Hepatocyte (in vitro differentiated cells): ENCODE data around the gene RAI1. TPM values are rescaled to one million over a fixed set of nuclear protein-coding genes. Genes with fewer than 3 reads are reported as not detected.

ENCODE experiments used
- DNase-seq: peaks from one replicate; pipeline ENCODE4 v3.0.0-alpha.2; 2016; ENCODE audit warnings: low spot score
- H2AFZ ChIP-seq: fragments of 200-600 bp; sonication (generic); 2 replicates; pipeline ENCODE4 v1.6.0; 2016; ENCODE audit warnings: antibody characterized with exemption, mild to moderate bottlenecking
- H3K27ac ChIP-seq: fragments of 200-600 bp; sonication (generic); 2 replicates; pipeline ENCODE4 v1.5.1; 2016; ENCODE audit warnings: mild to moderate bottlenecking
- H3K27me3 ChIP-seq: fragments of 200-600 bp; sonication (generic); 2 replicates; pipeline ENCODE4 v1.6.1; 2016
- H3K36me3 ChIP-seq: fragments of 200-600 bp; sonication (generic); replicated peaks from 2 replicates; pipeline ENCODE4 v1.5.1; 2016; ENCODE audit warnings: low read depth; ENCODE audit not compliant: insufficient read depth
- H3K4me1 ChIP-seq: fragments of 200-600 bp; sonication (generic); 2 replicates; pipeline ENCODE4 v1.5.1; 2016; ENCODE audit warnings: mild to moderate bottlenecking, moderate library complexity; ENCODE audit not compliant: insufficient read depth
- H3K4me2 ChIP-seq: fragments of 200-600 bp; sonication (generic); 2 replicates; pipeline ENCODE4 v1.6.0; 2016
- H3K4me3 ChIP-seq: fragments of 200-600 bp; sonication (generic); 2 replicates; pipeline ENCODE4 v1.5.1; 2016; ENCODE audit warnings: mild to moderate bottlenecking
- H3K79me2 ChIP-seq: fragments of 200-600 bp; sonication (generic); 2 replicates; pipeline ENCODE4 v1.6.0; 2017; ENCODE audit warnings: mild to moderate bottlenecking
- H3K9me2 ChIP-seq: fragments of 200-600 bp; sonication (generic); replicated peaks from 2 replicates; pipeline ENCODE4 v1.6.0; 2017; ENCODE audit warnings: mild to moderate bottlenecking; ENCODE audit not compliant: insufficient read depth
- H3K9me3 ChIP-seq: fragments of 200-600 bp; sonication (generic); 2 replicates; pipeline ENCODE4 v1.5.1; 2016; ENCODE audit warnings: low read depth, mild to moderate bottlenecking
- H4K20me1 ChIP-seq: fragments of 200-600 bp; sonication (generic); 2 replicates; pipeline ENCODE4 v1.6.0; 2016; ENCODE audit warnings: mild to moderate bottlenecking; ENCODE audit not compliant: insufficient read depth, poor library complexity, severe bottlenecking
- EZH2 ChIP-seq: fragments of 200-600 bp; sonication (generic); IDR thresholded peaks from 2 replicates; pipeline ENCODE4 v1.6.1; 2016; ENCODE audit warnings: antibody characterized with exemption, mild to moderate bottlenecking, borderline replicate concordance
- EZH2phosphoT487 ChIP-seq: fragments of 200-600 bp; sonication (generic); IDR thresholded peaks from one replicate; pipeline ENCODE4 v1.6.1; 2018; ENCODE audit warnings: antibody characterized with exemption, mild to moderate bottlenecking, low read depth, moderate library complexity; ENCODE audit not compliant: unreplicated experiment, severe bottlenecking
- WGBS: methylation state at CpG from one replicate; pipeline ENCODE4 v1.1.6; 2016; ENCODE audit warnings: low lambda C conversion rate; ENCODE audit errors: missing lambda C conversion rate; 5-methylcytosine and 5-hydroxymethylcytosine counted together
- polyA plus RNA-seq: library from polyadenylated mRNA; unstranded; fragments of >200 nt; fragmentation: Nextera tagmentation; extraction: Ambion mirVana; gene quantifications from 2 replicates; pipeline ENCODE4 v1.2.1, GENCODE V29; 2016
- total RNA-seq: library from RNA; depleted of rRNA; stranded (reverse); fragments of >200 nt; gene quantifications from 2 replicates; pipeline ENCODE4 v1.2.3, GENCODE V29; 2014
- TF ChIP-seq, protein P1 (sequence below): fragments of 200-600 bp; sonication (generic); IDR thresholded peaks from 2 replicates; pipeline ENCODE4 v1.5.1; 2016; ENCODE audit warnings: antibody characterized with exemption, mild to moderate bottlenecking; ENCODE audit not compliant: poor library complexity

RAI1 gene
- total and polyA plus RNA-seq, 2 experiments from 2014 or later: 20.2 to 23.8 TPM

DNA sequence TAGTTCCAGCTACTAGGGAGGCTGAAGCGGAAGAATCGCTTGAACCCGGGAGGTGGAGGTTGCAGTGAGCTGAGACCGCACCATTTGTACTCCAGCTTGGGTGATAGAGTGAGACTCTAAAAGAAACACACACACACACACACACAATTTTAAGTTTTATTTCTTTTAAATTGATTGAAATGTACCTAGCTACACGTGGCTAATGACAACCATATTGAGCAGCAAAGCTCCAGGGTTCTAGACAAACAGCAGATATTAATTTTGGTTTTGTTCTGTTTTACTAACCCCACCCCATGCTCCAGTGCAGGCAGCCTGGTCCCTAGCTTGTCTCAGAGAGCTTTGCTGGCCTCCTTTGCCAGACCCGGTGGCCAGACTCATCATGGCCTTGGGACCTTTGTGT is 16.0 kb upstream of the RAI1 start:
- Histone ChIP-seq H4K20me1 (no peaks in the 10 kb centered on the region), H3K27ac (no peak overlapping the region), H3K27me3 (no peaks in the 10 kb centered on the region), H3K9me3 (no peaks in the 10 kb centered on the region), H3K4me2 (no peak overlapping the region), H3K4me3 (no peak overlapping the region), H2AFZ (no peak overlapping the region), H3K9me2 (no peaks in the 10 kb centered on the region), H3K79me2 (no peaks in the 10 kb centered on the region), H3K36me3 (no peaks in the 10 kb centered on the region), H3K4me1 (peaks cover 9% of the 10 kb centered on the region)
- no peak for TF ChIP-seq EZH2
- no peak for TF ChIP-seq EZH2phosphoT487
- TF ChIP-seq, protein P1, sequence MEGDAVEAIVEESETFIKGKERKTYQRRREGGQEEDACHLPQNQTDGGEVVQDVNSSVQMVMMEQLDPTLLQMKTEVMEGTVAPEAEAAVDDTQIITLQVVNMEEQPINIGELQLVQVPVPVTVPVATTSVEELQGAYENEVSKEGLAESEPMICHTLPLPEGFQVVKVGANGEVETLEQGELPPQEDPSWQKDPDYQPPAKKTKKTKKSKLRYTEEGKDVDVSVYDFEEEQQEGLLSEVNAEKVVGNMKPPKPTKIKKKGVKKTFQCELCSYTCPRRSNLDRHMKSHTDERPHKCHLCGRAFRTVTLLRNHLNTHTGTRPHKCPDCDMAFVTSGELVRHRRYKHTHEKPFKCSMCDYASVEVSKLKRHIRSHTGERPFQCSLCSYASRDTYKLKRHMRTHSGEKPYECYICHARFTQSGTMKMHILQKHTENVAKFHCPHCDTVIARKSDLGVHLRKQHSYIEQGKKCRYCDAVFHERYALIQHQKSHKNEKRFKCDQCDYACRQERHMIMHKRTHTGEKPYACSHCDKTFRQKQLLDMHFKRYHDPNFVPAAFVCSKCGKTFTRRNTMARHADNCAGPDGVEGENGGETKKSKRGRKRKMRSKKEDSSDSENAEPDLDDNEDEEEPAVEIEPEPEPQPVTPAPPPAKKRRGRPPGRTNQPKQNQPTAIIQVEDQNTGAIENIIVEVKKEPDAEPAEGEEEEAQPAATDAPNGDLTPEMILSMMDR: no peak
- 88% methylated on average over 6 of the region's 6 CpGs for WGBS
- DNase-seq: no peak

DNA sequence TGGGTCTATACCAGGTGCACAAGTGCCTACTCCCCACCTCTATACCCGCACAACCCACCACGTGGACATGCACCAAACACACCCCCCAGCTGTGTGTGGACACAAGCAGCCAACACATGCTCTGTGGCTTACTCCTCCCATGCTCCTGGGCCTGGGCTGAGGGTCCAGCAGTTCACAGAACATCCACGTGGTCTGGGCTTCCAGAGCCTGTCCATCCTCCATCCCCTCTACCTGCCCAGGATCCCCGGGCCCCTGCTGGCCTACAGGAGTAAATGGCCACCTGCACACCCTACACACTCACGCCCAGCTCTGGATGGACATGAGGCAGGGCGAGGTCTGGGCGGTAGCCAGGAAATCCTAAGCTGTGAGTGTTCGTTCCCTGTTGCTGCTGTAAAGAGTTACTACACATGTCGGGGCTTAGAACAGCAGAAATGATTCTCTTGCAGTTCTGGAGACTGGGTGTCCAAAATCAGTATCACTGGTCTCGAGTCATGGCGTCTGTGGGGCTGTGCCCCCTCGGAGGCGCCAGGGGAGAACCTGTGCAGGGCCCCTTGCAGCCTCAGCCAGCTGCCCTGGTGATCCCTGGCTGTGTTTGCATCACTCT is 15.0 kb upstream of the RAI1 start:
- no peak overlapping the region for H3K27ac ChIP-seq
- 78% methylated on average over 13 of the region's 13 CpGs for WGBS
- no peaks in the 10 kb centered on the region for H4K20me1 ChIP-seq
- no peaks in the 10 kb centered on the region for H3K36me3 ChIP-seq
- TF ChIP-seq EZH2: no peak
- TF ChIP-seq, protein P1: no peak
- H3K4me1 ChIP-seq: peaks cover 9% of the 10 kb centered on the region
- no peak for DNase-seq
- H3K27me3 ChIP-seq: no peaks in the 10 kb centered on the region
- no peaks in the 10 kb centered on the region for H3K9me2 ChIP-seq
- H3K4me3 ChIP-seq: no peak overlapping the region
- no peaks in the 10 kb centered on the region for H3K79me2 ChIP-seq
- H3K4me2 ChIP-seq: no peak overlapping the region
- H3K9me3 ChIP-seq: no peaks in the 10 kb centered on the region
- H2AFZ ChIP-seq: no peak overlapping the region

DNA sequence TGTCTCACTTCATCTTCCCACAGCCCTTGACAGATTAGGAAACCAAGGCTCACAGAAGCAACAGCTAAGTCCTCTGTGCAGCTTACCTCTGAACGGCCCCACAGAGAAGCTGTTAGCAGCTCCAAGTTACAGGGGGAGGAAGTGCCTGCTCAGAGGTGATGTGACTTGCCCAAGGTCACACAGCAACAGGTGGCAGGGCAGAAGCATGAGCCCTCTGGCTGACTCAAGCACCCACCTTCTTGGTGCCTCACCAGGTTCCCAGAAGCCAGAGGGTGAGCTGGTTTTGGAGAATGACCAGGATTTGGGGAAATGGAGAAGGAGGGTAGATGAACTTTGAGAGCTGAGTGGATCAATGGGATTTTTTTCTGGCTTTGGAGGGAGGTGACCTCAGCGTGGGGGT is 14.0 kb upstream of the RAI1 start:
- H3K4me3 ChIP-seq: no peak overlapping the region
- H3K9me2 ChIP-seq: no peaks in the 10 kb centered on the region
- H4K20me1 ChIP-seq: no peaks in the 10 kb centered on the region
- no peaks in the 10 kb centered on the region for H3K9me3 ChIP-seq
- no peak for DNase-seq
- H3K27me3 ChIP-seq: no peaks in the 10 kb centered on the region
- no peaks in the 10 kb centered on the region for H3K79me2 ChIP-seq
- no peak overlapping the region for H3K27ac ChIP-seq
- H3K36me3 ChIP-seq: no peaks in the 10 kb centered on the region
- 73% methylated on average over 2 of the region's 2 CpGs for WGBS
- no peak overlapping the region for H2AFZ ChIP-seq
- TF ChIP-seq EZH2 (no peak), EZH2phosphoT487 (no peak)
- TF ChIP-seq, protein P1: no peak
- peaks cover 13% of the 10 kb centered on the region for H3K4me1 ChIP-seq
- H3K4me2 ChIP-seq: no peak overlapping the region

DNA sequence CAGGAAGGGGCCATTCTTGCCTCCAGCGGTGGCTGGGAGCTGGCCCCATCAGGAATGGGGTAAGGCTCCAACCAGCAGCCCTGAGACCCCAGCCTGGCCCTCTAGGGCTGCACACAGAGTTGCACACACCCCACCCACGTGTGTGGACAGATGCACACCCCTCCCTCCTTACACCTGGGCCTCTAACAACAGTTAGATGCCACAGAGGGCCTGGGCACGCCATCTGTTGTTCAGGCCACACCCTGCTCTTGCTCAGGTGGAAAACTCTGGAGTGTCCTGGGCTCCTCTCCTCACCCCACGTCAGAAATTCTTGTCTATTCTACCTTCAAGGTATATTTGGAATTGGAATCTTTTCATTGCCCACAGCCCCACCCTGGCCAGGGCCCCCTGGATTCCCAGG is 13.3 kb upstream of the RAI1 start:
- H4K20me1 ChIP-seq: no peaks in the 10 kb centered on the region
- H3K27ac ChIP-seq: no peak overlapping the region
- H3K36me3 ChIP-seq: no peaks in the 10 kb centered on the region
- WGBS: 84% methylated on average over 4 of the region's 4 CpGs
- H3K4me3 ChIP-seq: no peak overlapping the region
- H2AFZ ChIP-seq: no peak overlapping the region
- DNase-seq: no peak
- H3K9me2 ChIP-seq: no peaks in the 10 kb centered on the region
- H3K79me2 ChIP-seq: no peaks in the 10 kb centered on the region
- TF ChIP-seq, protein P1: no peak
- TF ChIP-seq EZH2phosphoT487: no peak
- H3K4me2 ChIP-seq: no peak overlapping the region
- H3K9me3 ChIP-seq: no peaks in the 10 kb centered on the region
- peaks cover 14% of the 10 kb centered on the region for H3K4me1 ChIP-seq
- H3K27me3 ChIP-seq: no peaks in the 10 kb centered on the region
